ENCODE data around the gene COPG2. TPM values are rescaled to one million over a fixed set of nuclear protein-coding genes. Genes with fewer than 3 reads are reported as not detected.

Gene COPG2
- total RNA-seq, 1 donor from 2014 or later = 15.3 TPM

- Mint-ChIP-seq H3K36me3 (ENCODE audit: low read depth) (peaks cover 25% of the 10 kb centered on the region), H3K27ac (no peak overlapping the region), H3K4me1 (no peaks in the 10 kb centered on the region), H3K9me3 (peaks cover under 1% of the 10 kb centered on the region), H3K4me3 (no peak overlapping the region), H3K27me3 (no peaks in the 10 kb centered on the region)
- ChIA-PET POLR2A (no interaction called here), CTCF (no interaction called here)
- DNase-seq (no peak), ATAC-seq (ENCODE audit: low read depth) (no peak)
- no peak for TF ChIP-seq CTCF (IDR thresholded peaks at IDR 0.05)
- intact Hi-C loops (cut with micrococcal nuclease) = no loop called here
Measured at GRCh38 chr7:130641040-130641439, 27.5 kb downstream of the COPG2 start.

- no peak overlapping the region for H3K4me3 Mint-ChIP-seq
- peaks cover 15% of the 10 kb centered on the region for H3K36me3 Mint-ChIP-seq (ENCODE audit: low read depth)
- H3K27ac Mint-ChIP-seq = no peak overlapping the region
- DNase-seq (no peak), ATAC-seq (ENCODE audit: low read depth) (no peak)
- POLR2A ChIA-PET = no interaction called here
- no peak for TF ChIP-seq CTCF (IDR thresholded peaks at IDR 0.05)
- no peaks in the 10 kb centered on the region for H3K27me3 Mint-ChIP-seq
- CTCF ChIA-PET = no interaction called here
- intact Hi-C loops (cut with micrococcal nuclease) = no loop called here
- peaks cover 15% of the 10 kb centered on the region for H3K9me3 Mint-ChIP-seq
- no peaks in the 10 kb centered on the region for H3K4me1 Mint-ChIP-seq
Measured at GRCh38 chr7:130639388-130639787, 29.2 kb downstream of the COPG2 start.

- H3K36me3 Mint-ChIP-seq (ENCODE audit: low read depth) = peaks cover 12% of the 10 kb centered on the region
- no peak overlapping the region for H3K4me3 Mint-ChIP-seq
- no peak for TF ChIP-seq CTCF (IDR thresholded peaks at IDR 0.05)
- intact Hi-C loops (cut with micrococcal nuclease) = no loop called here
- DNase-seq = no peak
- ATAC-seq (ENCODE audit: low read depth) = no peak
- no peaks in the 10 kb centered on the region for H3K27me3 Mint-ChIP-seq
- H3K4me1 Mint-ChIP-seq = no peaks in the 10 kb centered on the region
- peaks cover 32% of the 10 kb centered on the region for H3K9me3 Mint-ChIP-seq
- ChIA-PET POLR2A (no interaction called here), CTCF (no interaction called here)
- no peak overlapping the region for H3K27ac Mint-ChIP-seq
Measured at GRCh38 chr7:130632111-130632510, 36.4 kb downstream of the COPG2 start.

- TF ChIP-seq CTCF (IDR thresholded peaks at IDR 0.05) = no peak
- Mint-ChIP-seq H3K4me1 (no peaks in the 10 kb centered on the region), H3K27ac (no peak overlapping the region), H3K36me3 (ENCODE audit: low read depth) (peaks cover 13% of the 10 kb centered on the region), H3K27me3 (no peaks in the 10 kb centered on the region), H3K4me3 (no peak overlapping the region), H3K9me3 (peaks cover 28% of the 10 kb centered on the region)
- ATAC-seq (ENCODE audit: low read depth) = no peak
- no peak for DNase-seq
- POLR2A ChIA-PET = no interaction called here
- CTCF ChIA-PET = no interaction called here
- intact Hi-C loops (cut with micrococcal nuclease) = no loop called here
Measured at GRCh38 chr7:130628901-130629300, 39.6 kb downstream of the COPG2 start.

GRCh38 chr7:130627775-130628174, 40.8 kb downstream of the COPG2 start:
- no peaks in the 10 kb centered on the region for H3K27me3 Mint-ChIP-seq
- intact Hi-C loops (cut with micrococcal nuclease) = no loop called here
- peaks cover 3% of the 10 kb centered on the region for H3K4me1 Mint-ChIP-seq

More at GRCh38 chr7:130627775-130628174, 40.8 kb downstream of the COPG2 start:
- Mint-ChIP-seq H3K36me3 (ENCODE audit: low read depth) (peaks cover 13% of the 10 kb centered on the region), H3K27ac (no peak overlapping the region), H3K9me3 (peaks cover 29% of the 10 kb centered on the region), H3K4me3 (no peak overlapping the region)
- ChIA-PET POLR2A (no interaction called here), CTCF (no interaction called here)
- DNase-seq (no peak), ATAC-seq (ENCODE audit: low read depth) (no peak)
- TF ChIP-seq CTCF (IDR thresholded peaks at IDR 0.05) = no peak

All from activated B cell treated with CpG ODN at 0.5 μM for 24 hours (primary cell).